Nephron progenitor cell (in vitro differentiated cells): ENCODE measurements around the gene PJA1.

Experiments used
- DNase-seq: peaks from one replicate; pipeline ENCODE4 v3.0.0; 2021
- H3K27ac Mint-ChIP-seq: 2 replicates; pipeline ENCODE4 v1.8.0; 2021; ENCODE audit warnings: mild to moderate bottlenecking, moderate library complexity, mixed read lengths
- H3K27me3 Mint-ChIP-seq: 2 replicates; pipeline ENCODE4 v1.8.0; 2021; ENCODE audit warnings: mild to moderate bottlenecking, low read depth, mixed read lengths; ENCODE audit not compliant: poor library complexity
- H3K36me3 Mint-ChIP-seq: 2 replicates; pipeline ENCODE4 v1.8.0; 2021; ENCODE audit warnings: low read depth, mixed read lengths
- H3K4me1 Mint-ChIP-seq: 2 replicates; pipeline ENCODE4 v1.8.0; 2021; ENCODE audit warnings: mixed read lengths
- H3K4me3 Mint-ChIP-seq: 2 replicates; pipeline ENCODE4 v1.8.0; 2021; ENCODE audit warnings: mild to moderate bottlenecking, moderate library complexity, mixed read lengths
- H3K9me3 Mint-ChIP-seq: 2 replicates; pipeline ENCODE4 v1.8.0; 2021; ENCODE audit warnings: mild to moderate bottlenecking, moderate library complexity, mixed read lengths
- TF ChIP-seq, protein P1 (sequence below): fragments of 200-600 bp; sonication (generic); IDR thresholded peaks from 2 replicates; pipeline ENCODE4 v1.5.0; 2021; ENCODE audit warnings: antibody characterized with exemption

PJA1 gene

GRCh38 chrX:69133921-69134542, 31.2 kb downstream of the PJA1 start:
- H3K27ac Mint-ChIP-seq, result no peak overlapping the region
- DNase-seq, result peak; percentile 34
- H3K36me3 Mint-ChIP-seq, result no peaks in the 10 kb centered on the region
- H3K27me3 Mint-ChIP-seq, result peaks cover 34% of the 10 kb centered on the region
- H3K4me3 Mint-ChIP-seq, result peak overlapping the region; percentile 8
- peaks cover 36% of the 10 kb centered on the region for H3K9me3 Mint-ChIP-seq
- H3K4me1 Mint-ChIP-seq, result peaks cover 76% of the 10 kb centered on the region
- TF ChIP-seq, protein P1, sequence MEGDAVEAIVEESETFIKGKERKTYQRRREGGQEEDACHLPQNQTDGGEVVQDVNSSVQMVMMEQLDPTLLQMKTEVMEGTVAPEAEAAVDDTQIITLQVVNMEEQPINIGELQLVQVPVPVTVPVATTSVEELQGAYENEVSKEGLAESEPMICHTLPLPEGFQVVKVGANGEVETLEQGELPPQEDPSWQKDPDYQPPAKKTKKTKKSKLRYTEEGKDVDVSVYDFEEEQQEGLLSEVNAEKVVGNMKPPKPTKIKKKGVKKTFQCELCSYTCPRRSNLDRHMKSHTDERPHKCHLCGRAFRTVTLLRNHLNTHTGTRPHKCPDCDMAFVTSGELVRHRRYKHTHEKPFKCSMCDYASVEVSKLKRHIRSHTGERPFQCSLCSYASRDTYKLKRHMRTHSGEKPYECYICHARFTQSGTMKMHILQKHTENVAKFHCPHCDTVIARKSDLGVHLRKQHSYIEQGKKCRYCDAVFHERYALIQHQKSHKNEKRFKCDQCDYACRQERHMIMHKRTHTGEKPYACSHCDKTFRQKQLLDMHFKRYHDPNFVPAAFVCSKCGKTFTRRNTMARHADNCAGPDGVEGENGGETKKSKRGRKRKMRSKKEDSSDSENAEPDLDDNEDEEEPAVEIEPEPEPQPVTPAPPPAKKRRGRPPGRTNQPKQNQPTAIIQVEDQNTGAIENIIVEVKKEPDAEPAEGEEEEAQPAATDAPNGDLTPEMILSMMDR, result peak; percentile 53

DNA sequence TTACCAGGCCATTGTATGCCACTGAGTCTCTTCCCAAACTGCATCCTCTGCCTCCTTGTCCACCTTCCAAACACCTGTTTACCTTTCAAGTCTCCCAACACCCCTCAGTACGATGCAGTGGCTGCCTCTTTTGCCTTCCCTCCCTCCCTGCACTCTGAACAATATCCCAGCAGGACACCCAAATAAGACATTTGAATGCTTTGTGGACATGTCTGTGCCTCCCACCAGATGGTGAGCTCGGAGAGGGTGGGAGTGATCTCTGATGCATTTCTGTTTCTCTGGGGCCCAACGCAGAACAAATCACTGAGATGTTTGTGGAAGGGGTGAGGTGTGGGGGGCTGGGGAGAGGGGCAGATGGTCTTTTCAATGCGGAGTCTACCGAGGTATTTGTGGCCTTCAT, 33.4 kb downstream of the PJA1 start:
- Mint-ChIP-seq H3K9me3 (peaks cover 43% of the 10 kb centered on the region), H3K4me1 (peaks cover 69% of the 10 kb centered on the region), H3K36me3 (no peaks in the 10 kb centered on the region), H3K27ac (no peak overlapping the region), H3K4me3 (no peak overlapping the region), H3K27me3 (peaks cover 34% of the 10 kb centered on the region)
- DNase-seq, result no peak
- TF ChIP-seq, protein P1, result no peak

GRCh38 chrX:69130439-69130838, 34.8 kb downstream of the PJA1 start:
- Mint-ChIP-seq H3K4me1 (peaks cover 60% of the 10 kb centered on the region), H3K9me3 (peaks cover 47% of the 10 kb centered on the region), H3K27me3 (peaks cover 36% of the 10 kb centered on the region), H3K4me3 (no peak overlapping the region), H3K36me3 (no peaks in the 10 kb centered on the region), H3K27ac (no peak overlapping the region)
- TF ChIP-seq, protein P1, result no peak
- DNase-seq, result no peak

GRCh38 chrX:69128588-69128987, 36.7 kb downstream of the PJA1 start:
- H3K36me3 Mint-ChIP-seq, result no peaks in the 10 kb centered on the region
- peaks cover 43% of the 10 kb centered on the region for H3K9me3 Mint-ChIP-seq
- H3K4me3 Mint-ChIP-seq, result peak overlapping the region; percentile 71
- DNase-seq, result peak; percentile 70
- H3K27ac Mint-ChIP-seq, result no peak overlapping the region
- peaks cover 33% of the 10 kb centered on the region for H3K27me3 Mint-ChIP-seq
- H3K4me1 Mint-ChIP-seq, result peaks cover 43% of the 10 kb centered on the region
- TF ChIP-seq, protein P1, result no peak

- H3K4me3 Mint-ChIP-seq, result no peak overlapping the region
- H3K27me3 Mint-ChIP-seq, result peaks cover 25% of the 10 kb centered on the region
- no peak for DNase-seq
- H3K27ac Mint-ChIP-seq, result no peak overlapping the region
- H3K4me1 Mint-ChIP-seq, result peaks cover 31% of the 10 kb centered on the region
- H3K9me3 Mint-ChIP-seq, result peaks cover 46% of the 10 kb centered on the region
- TF ChIP-seq, protein P1, result no peak
- no peaks in the 10 kb centered on the region for H3K36me3 Mint-ChIP-seq
Measured at GRCh38 chrX:69127466-69127865, 37.8 kb downstream of the PJA1 start.

DNA sequence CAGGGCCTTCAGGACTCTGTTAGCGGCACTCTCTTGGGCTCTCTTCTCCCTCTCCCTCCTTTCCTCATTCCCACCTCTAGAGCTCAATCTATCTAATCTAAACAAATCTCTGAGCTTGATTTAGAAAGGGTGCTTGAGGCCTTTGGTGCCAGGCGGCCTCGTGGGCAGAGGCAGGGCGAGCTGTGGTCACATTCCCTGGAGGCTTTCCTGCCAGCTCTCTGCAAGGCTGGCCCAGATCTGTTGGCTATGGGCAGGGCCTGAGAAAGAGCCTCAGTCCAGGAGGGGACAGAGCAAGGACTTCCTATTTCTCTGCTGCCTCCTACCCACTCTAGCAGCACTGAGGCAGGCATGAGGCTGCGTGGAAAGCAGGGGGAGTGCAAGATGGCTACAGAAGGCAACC, 38.6 kb downstream of the PJA1 start:
- Mint-ChIP-seq H3K27ac (no peak overlapping the region), H3K4me3 (no peak overlapping the region), H3K27me3 (peaks cover 20% of the 10 kb centered on the region), H3K9me3 (peaks cover 43% of the 10 kb centered on the region), H3K36me3 (no peaks in the 10 kb centered on the region), H3K4me1 (peaks cover 23% of the 10 kb centered on the region)
- DNase-seq, result no peak
- TF ChIP-seq, protein P1, result no peak
